ENCODE results near the gene RAB31.

RAB31 gene

DNA sequence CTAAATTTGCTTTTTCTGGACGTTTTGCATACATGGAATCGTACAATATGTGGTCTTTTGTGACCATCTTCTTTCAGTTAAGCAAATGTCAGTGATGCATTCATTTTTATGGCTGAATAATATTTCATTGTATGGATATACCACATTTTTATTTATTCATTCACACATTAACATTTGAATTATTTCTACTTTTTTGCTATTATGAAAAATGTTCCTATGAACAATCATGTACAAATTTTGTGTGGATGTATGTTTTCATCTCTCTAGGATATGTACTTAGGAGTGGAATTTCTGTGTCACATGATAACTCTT is 110.3 kb downstream of the RAB31 start:
- no peak for TF ChIP-seq CTCF (IDR thresholded peaks at IDR 0.05; ENCODE audit: borderline replicate concordance, control extremely low read depth, extremely low read depth, insufficient read depth, missing control alignments)
- no peak for DNase-seq (ENCODE audit: low spot score)
- in situ Hi-C loops (cut with MboI; ENCODE audit: low sequenced_read_pairs, unreplicated experiment), result no loop called here

DNA sequence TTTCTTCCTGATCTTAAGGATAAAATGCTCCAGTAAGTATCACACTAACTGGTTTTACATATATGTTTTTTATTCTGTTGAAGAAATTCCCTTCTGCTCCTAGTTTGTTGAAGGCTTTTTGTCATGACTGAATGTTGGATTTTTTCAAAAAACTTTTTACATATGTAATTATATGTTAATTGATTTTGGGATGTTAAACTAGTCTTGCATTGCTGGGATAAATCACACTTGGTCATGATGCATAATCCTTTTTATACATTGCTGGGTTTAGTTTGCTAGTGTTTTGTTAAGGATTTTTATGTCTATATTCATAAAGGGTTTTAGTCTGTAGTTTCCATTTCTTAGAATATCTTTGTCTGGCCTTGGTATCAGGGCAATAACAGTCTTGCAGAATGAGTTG is 112.0 kb downstream of the RAB31 start:
- DNase-seq (ENCODE audit: low spot score), result no peak
- in situ Hi-C loops (cut with MboI; ENCODE audit: low sequenced_read_pairs, unreplicated experiment), result no loop called here
- TF ChIP-seq CTCF (IDR thresholded peaks at IDR 0.05; ENCODE audit: borderline replicate concordance, control extremely low read depth, extremely low read depth, insufficient read depth, missing control alignments), result no peak

DNA sequence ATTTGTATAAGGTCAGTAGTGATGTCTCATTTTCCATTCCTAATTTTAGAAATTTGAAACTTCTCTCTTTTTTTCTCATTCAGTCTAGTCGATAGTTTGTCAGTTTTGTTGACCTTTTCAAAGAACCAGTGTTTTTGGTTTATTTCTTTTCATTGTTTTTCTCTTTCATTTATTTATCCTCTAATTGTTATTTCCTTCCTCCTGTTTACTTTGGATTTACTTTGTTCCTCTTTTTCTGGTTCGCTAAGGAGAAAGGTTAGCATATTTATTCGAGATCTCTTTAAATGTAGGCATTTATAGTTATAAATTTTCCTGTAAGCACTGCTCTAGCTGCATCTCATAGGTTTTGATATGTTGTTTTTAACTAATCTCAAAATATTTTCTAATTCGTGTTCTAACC is 112.6 kb downstream of the RAB31 start:
- in situ Hi-C loops (cut with MboI; ENCODE audit: low sequenced_read_pairs, unreplicated experiment), result no loop called here
- no peak for DNase-seq (ENCODE audit: low spot score)
- no peak for TF ChIP-seq CTCF (IDR thresholded peaks at IDR 0.05; ENCODE audit: borderline replicate concordance, control extremely low read depth, extremely low read depth, insufficient read depth, missing control alignments)

- no peak for TF ChIP-seq CTCF (IDR thresholded peaks at IDR 0.05; ENCODE audit: borderline replicate concordance, control extremely low read depth, extremely low read depth, insufficient read depth, missing control alignments)
- DNase-seq (ENCODE audit: low spot score), result no peak
- in situ Hi-C loops (cut with MboI; ENCODE audit: low sequenced_read_pairs, unreplicated experiment), result no loop called here
Observed at GRCh38 chr18:9822587-9823185, 114.6 kb downstream of the RAB31 start.

DNA sequence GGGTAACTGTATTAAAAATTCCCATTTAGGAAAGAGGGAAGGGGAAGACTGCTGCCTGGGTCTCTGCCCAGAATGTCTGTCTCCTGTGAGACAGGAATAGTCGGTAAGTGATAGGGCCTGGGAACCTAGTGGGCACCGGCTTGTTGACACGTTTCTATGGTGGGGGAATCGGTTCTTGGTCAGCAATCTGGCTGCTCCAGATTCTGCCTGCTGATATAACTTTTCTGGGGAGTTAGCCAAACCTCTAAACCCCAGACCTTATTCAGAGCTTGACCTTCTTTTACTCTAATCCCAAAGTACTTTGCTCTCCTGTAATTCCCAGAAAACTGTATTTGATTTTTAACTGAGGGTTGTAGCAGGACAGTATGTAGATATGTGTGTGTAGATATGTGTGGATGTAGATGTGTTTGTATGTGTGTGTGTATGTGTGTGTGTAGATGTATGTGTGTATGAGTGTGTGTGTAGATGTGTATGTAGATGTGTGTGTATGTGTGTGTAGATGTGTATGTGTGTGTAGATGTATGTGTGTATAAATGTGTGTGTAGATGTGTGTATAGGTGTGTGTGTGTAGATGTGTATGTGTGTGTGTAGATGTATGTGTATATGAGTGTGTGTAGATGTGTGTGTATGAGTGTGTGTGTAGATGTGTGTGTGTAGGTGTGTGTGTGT is 115.8 kb downstream of the RAB31 start:
- TF ChIP-seq CTCF (IDR thresholded peaks at IDR 0.05; ENCODE audit: borderline replicate concordance, control extremely low read depth, extremely low read depth, insufficient read depth, missing control alignments), result no peak
- no peak for DNase-seq (ENCODE audit: low spot score)
- in situ Hi-C loops (cut with MboI; ENCODE audit: low sequenced_read_pairs, unreplicated experiment), result no loop called here

GRCh38 chr18:9824474-9824832 is 116.4 kb downstream of the RAB31 start:
- in situ Hi-C loops (cut with MboI; ENCODE audit: low sequenced_read_pairs, unreplicated experiment), result no loop called here
- no peak for TF ChIP-seq CTCF (IDR thresholded peaks at IDR 0.05; ENCODE audit: borderline replicate concordance, control extremely low read depth, extremely low read depth, insufficient read depth, missing control alignments)
- DNase-seq (ENCODE audit: low spot score), result no peak
